HG02870 (cell line): ENCODE results near the gene CELF5.
A peak's percentile ranks its signal among the peaks of the same experiment; 100 is the strongest.

ENCODE experiments used
- ATAC-seq: cut with Tn5 transposase; IDR thresholded peaks from one replicate; pipeline ENCODE4 v1.9.1; 2021; ENCODE audit warnings: mild to moderate bottlenecking, moderate library complexity; ENCODE audit not compliant: unreplicated experiment

CELF5 gene

GRCh38 chr19:3224346-3225168, at the start of gene CELF5:
Gene CELF5, plus strand, starts transcription at chr19:3224661. Its CDS starts 79 bp downstream, at chr19:3224740.
- no peak for ATAC-seq

- no peak for ATAC-seq
These were observed 48.4 kb upstream of the CELF5 start for GRCh38 chr19:3175781-3176714.

GRCh38 chr19:3176715-3177501, 47.6 kb upstream of the CELF5 start:
- no peak for ATAC-seq

- no peak for ATAC-seq
These were observed 46.0 kb upstream of the CELF5 start, which contains the start of gene S1PR4 for GRCh38 chr19:3178377-3178972. Gene S1PR4, plus strand, starts transcription at chr19:3178769. Its CDS starts 24 bp downstream, at chr19:3178793.

GRCh38 chr19:3178973-3179738, 45.3 kb upstream of the CELF5 start:
- no peak for ATAC-seq

GRCh38 chr19:3179739-3180293, 44.6 kb upstream of the CELF5 start:
- no peak for ATAC-seq

- ATAC-seq = no peak
These were observed 40.5 kb upstream of the CELF5 start for GRCh38 chr19:3183721-3184641.

- peak; percentile 24 for ATAC-seq
These were observed 39.5 kb upstream of the CELF5 start for GRCh38 chr19:3184847-3185460.

GRCh38 chr19:3185461-3186159, 38.9 kb upstream of the CELF5 start, which contains the start of gene NCLN:
Gene NCLN, plus strand, starts transcription at chr19:3185930. Its CDS starts 101 bp downstream, at chr19:3186031.
- ATAC-seq = peak; percentile 63

GRCh38 chr19:3186160-3186688, 38.2 kb upstream of the CELF5 start:
- ATAC-seq = peak; percentile 13

- no peak for ATAC-seq
These were observed 37.4 kb upstream of the CELF5 start for GRCh38 chr19:3186891-3187661.

GRCh38 chr19:3187662-3188511, 36.6 kb upstream of the CELF5 start:
- ATAC-seq = no peak

- ATAC-seq = no peak
These were observed 35.5 kb upstream of the CELF5 start for GRCh38 chr19:3188627-3189596.
